Caco-2 (cell line): Measurements from ENCODE around the gene BCL2L2. TPM values are rescaled to one million over a fixed set of nuclear protein-coding genes. Genes with fewer than 3 reads are reported as not detected.
"Not testable (repeated sequence)": the region's sequence is repeated elsewhere in the genome, so short reads cannot be mapped to it uniquely, and the experiment has no call there.

Experiments used
- BruUV-seq: library from RNA; stranded (reverse); fragments of 400-500 nt; replicated peaks from 2 replicates; lab custom pipeline; 2021; lab: Mats Ljungman, UMichigan
- CTCF ChIA-PET: fragments of 300-600 bp; sonication (Branson Sonifier 250); formaldehyde crosslinking; loops from one replicate; lab custom pipeline; 2022; ENCODE audit warnings: antibody characterized with exemption; lab: Charles Lee
- POLR2A ChIA-PET: fragments of 300-600 bp; sonication (Branson Sonifier 250); formaldehyde crosslinking; loops from one replicate; lab custom pipeline; 2022; ENCODE audit warnings: antibody characterized with exemption; lab: Charles Lee
- DNase-seq, 2 experiments: peaks; one replicate each; pipeline versions ENCODE4 v3.0.0 to v3.0.0-alpha.2; 2020 to 2022
- H3K27me3 ChIP-seq: replicated peaks from 2 replicates; pipeline ENCODE4 v1.6.0; 2011; ENCODE audit warnings: low read length; ENCODE audit not compliant: control insufficient read depth, insufficient read depth
- H3K36me3 ChIP-seq: 2 replicates; pipeline ENCODE4 v1.5.1; 2011; ENCODE audit warnings: low read length; ENCODE audit not compliant: control insufficient read depth, insufficient read depth
- H3K4me1 ChIP-seq: fragments of 250-450 bp; sonication (Bioruptor Pico); 2 replicates; pipeline ENCODE4 v1.5.1; 2020; ENCODE audit warnings: mild to moderate bottlenecking
- H3K4me3 ChIP-seq: 2 replicates; pipeline ENCODE4 v1.5.1; 2011; ENCODE audit warnings: low read depth, mild to moderate bottlenecking, control low read depth, low read length
- H3K9me3 ChIP-seq: fragments of 250-450 bp; sonication (Bioruptor Pico); 2 replicates; pipeline ENCODE4 v1.5.1; 2020; ENCODE audit warnings: mild to moderate bottlenecking, moderate library complexity
- H3K27ac Mint-ChIP-seq: one replicate; pipeline ENCODE4 v1.8.0; 2022; ENCODE audit warnings: mixed read lengths; ENCODE audit not compliant: unreplicated experiment
- H3K27me3 Mint-ChIP-seq: one replicate; pipeline ENCODE4 v1.8.0; 2022; ENCODE audit warnings: mixed read lengths; ENCODE audit not compliant: insufficient read depth, unreplicated experiment
- H3K36me3 Mint-ChIP-seq: one replicate; pipeline ENCODE4 v1.8.0; 2022; ENCODE audit warnings: mild to moderate bottlenecking, mixed read lengths; ENCODE audit not compliant: insufficient read depth, unreplicated experiment
- H3K4me1 Mint-ChIP-seq: one replicate; pipeline ENCODE4 v1.8.0; 2022; ENCODE audit warnings: low read depth, mixed read lengths; ENCODE audit not compliant: unreplicated experiment
- H3K4me3 Mint-ChIP-seq: one replicate; pipeline ENCODE4 v1.8.0; 2022; ENCODE audit warnings: mild to moderate bottlenecking, moderate library complexity, mixed read lengths; ENCODE audit not compliant: unreplicated experiment
- H3K9me3 Mint-ChIP-seq: one replicate; pipeline ENCODE4 v1.8.0; 2022; ENCODE audit warnings: mixed read lengths; ENCODE audit not compliant: unreplicated experiment
- CTCF ChIP-seq, 2 experiments: fragments of 200-600 bp in 1 of 2; IDR thresholded peaks; 1 replicate in 1 of 2; 2 replicates in 1 of 2; pipeline versions ENCODE4 v1.5.1 to v1.8.0; 2011 to 2022; ENCODE audit warnings: antibody characterized with exemption in 1 of 2, control low read depth in 1 of 2, inconsistent platforms in 1 of 2, low read depth in 1 of 2, low read length in 1 of 2, mild to moderate bottlenecking in 1 of 2, moderate library complexity in 1 of 2; ENCODE audit not compliant: insufficient read depth in 1 of 2, severe bottlenecking in 1 of 2, unreplicated experiment in 1 of 2
- intact Hi-C: fragments of 100-400 bp; cut with micrococcal nuclease; formaldehyde crosslinking; loops from one replicate; pipeline ENCODE4 v1.10.0; 2022; ENCODE audit not compliant: unreplicated experiment
- total RNA-seq: library from RNA; stranded (reverse); gene quantifications from 2 replicates; pipeline ENCODE4 v1.2.3, GENCODE V29; 2022

BCL2L2 gene
- total RNA-seq, 1 experiment from 2014 or later = 20.8 TPM

- no peaks in the 10 kb centered on the region for H3K27me3 Mint-ChIP-seq
- no peak for DNase-seq
Observed at GRCh38 chr14:23275412-23275811, 31.2 kb upstream of the BCL2L2 start.

GRCh38 chr14:23277189-23277588 is 29.4 kb upstream of the BCL2L2 start:
- ChIA-PET CTCF (interaction anchor here (0.6 to 0.7 kb wide), 2 partner anchors 18 to 92 kb away, joined by 3 to 5 read pairs; no protein-coding TSS in a partner anchor), POLR2A (interaction anchor here (0.6 kb wide), 1 partner anchor 30 kb away, joined by 10 read pairs; the partner anchor contains the start of gene BCL2L2)
- Mint-ChIP-seq H3K27ac (no peak overlapping the region), H3K4me3 (no peak overlapping the region), H3K27me3 (no peaks in the 10 kb centered on the region), H3K4me1 (no peaks in the 10 kb centered on the region), H3K36me3 (no peaks in the 10 kb centered on the region), H3K9me3 (no peaks in the 10 kb centered on the region)
- TF ChIP-seq CTCF (IDR thresholded peaks at IDR 0.05; ENCODE audit: insufficient read depth in 1 of 2, low read depth in 1 of 2, low read length in 1 of 2, severe bottlenecking in 1 of 2, unreplicated experiment in 1 of 2) = no peak
- Histone ChIP-seq H3K4me3 (no peak overlapping the region), H3K36me3 (no peaks in the 10 kb centered on the region), H3K9me3 (no peaks in the 10 kb centered on the region), H3K4me1 (no peaks in the 10 kb centered on the region), H3K27me3 (no peaks in the 10 kb centered on the region)
- intact Hi-C loops = no loop called here
- no TSS peak for BruUV-seq
- no peak for DNase-seq

More at GRCh38 chr14:23275412-23275811, 31.2 kb upstream of the BCL2L2 start:
- CTCF ChIA-PET = no interaction called here
- H3K9me3 ChIP-seq = no peaks in the 10 kb centered on the region
- no peaks in the 10 kb centered on the region for H3K4me1 ChIP-seq
- POLR2A ChIA-PET = no interaction called here
- H3K27me3 ChIP-seq = no peaks in the 10 kb centered on the region
- no peaks in the 10 kb centered on the region for H3K4me1 Mint-ChIP-seq
- no peak overlapping the region for H3K4me3 ChIP-seq
- intact Hi-C loops = no loop called here
- no peaks in the 10 kb centered on the region for H3K36me3 ChIP-seq
- TF ChIP-seq CTCF (IDR thresholded peaks at IDR 0.05; ENCODE audit: insufficient read depth in 1 of 2, low read depth in 1 of 2, low read length in 1 of 2, severe bottlenecking in 1 of 2, unreplicated experiment in 1 of 2) = no peak
- no peaks in the 10 kb centered on the region for H3K36me3 Mint-ChIP-seq
- no peak overlapping the region for H3K27ac Mint-ChIP-seq
- no peak overlapping the region for H3K4me3 Mint-ChIP-seq
- no TSS peak for BruUV-seq
- H3K9me3 Mint-ChIP-seq = no peaks in the 10 kb centered on the region

GRCh38 chr14:23277928-23278327 is 28.7 kb upstream of the BCL2L2 start:
- BruUV-seq, POLR2A ChIA-PET: not testable (repeated sequence)

More at GRCh38 chr14:23277928-23278327, 28.7 kb upstream of the BCL2L2 start:
- DNase-seq, H3K4me3 Mint-ChIP-seq, H3K4me1 Mint-ChIP-seq, H3K4me1 ChIP-seq, H3K9me3 ChIP-seq, H3K27ac Mint-ChIP-seq, H3K36me3 ChIP-seq, H3K9me3 Mint-ChIP-seq, H3K4me3 ChIP-seq, CTCF ChIA-PET, H3K27me3 Mint-ChIP-seq, H3K36me3 Mint-ChIP-seq, H3K27me3 ChIP-seq, intact Hi-C loops: not testable (repeated sequence)
